Middle frontal gyrus (tissue), 1 donor: ENCODE results near the gene HSD17B14.
"Not testable (repeated sequence)": the region's sequence is repeated elsewhere in the genome, so short reads cannot be mapped to it uniquely, and the experiment has no call there.

Experiments
- DNase-seq: peaks from one replicate; pipeline ENCODE4 v3.0.0-alpha.2; 2015; ENCODE audit warnings: low spot score; ENCODE audit errors: extremely low spot score

Gene HSD17B14

GRCh38 chr19:48799358-48800300 lies 36.7 kb downstream of the HSD17B14 start:
- DNase-seq: no peak

DNA sequence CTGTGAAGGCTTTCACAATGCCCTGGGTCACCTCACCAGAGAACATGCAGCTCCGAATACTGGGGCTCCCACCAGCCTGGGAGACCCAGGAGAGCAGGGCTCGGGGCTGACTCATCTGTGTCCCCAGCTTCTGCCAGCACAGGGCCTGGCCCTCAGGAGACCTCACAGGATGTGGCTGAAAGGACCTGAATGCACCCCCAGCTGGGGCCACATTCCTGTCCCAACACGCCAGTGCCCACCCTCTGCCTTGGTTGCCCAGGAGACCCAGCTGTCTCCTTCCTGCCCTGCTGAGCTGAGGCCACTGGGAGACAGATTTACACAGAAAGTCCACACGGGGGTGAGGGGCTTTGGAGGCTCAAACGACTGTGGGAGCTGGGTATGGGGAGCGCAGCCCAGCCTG lies 37.4 kb downstream of the HSD17B14 start:
- DNase-seq: no peak

DNA sequence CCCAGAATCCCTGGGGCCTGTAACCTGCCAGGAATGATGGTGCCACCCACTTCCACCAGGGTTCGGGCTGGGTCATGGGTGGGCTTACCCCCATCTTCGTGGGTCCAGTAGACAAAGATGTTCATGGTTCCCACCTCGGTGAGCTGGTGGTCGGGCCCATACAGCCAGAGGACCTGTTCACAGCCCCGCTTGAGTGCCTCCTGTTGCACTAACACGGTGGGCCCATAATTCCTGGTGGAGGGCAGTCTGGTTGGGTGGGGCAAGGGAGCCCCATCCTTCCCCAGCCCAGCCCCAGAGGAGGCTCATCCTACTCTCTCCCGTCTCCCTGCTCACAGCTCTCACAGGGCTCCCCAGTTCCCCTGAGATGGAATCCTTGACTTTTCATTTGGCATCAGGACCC lies 39.2 kb downstream of the HSD17B14 start:
- DNase-seq: no peak

DNA sequence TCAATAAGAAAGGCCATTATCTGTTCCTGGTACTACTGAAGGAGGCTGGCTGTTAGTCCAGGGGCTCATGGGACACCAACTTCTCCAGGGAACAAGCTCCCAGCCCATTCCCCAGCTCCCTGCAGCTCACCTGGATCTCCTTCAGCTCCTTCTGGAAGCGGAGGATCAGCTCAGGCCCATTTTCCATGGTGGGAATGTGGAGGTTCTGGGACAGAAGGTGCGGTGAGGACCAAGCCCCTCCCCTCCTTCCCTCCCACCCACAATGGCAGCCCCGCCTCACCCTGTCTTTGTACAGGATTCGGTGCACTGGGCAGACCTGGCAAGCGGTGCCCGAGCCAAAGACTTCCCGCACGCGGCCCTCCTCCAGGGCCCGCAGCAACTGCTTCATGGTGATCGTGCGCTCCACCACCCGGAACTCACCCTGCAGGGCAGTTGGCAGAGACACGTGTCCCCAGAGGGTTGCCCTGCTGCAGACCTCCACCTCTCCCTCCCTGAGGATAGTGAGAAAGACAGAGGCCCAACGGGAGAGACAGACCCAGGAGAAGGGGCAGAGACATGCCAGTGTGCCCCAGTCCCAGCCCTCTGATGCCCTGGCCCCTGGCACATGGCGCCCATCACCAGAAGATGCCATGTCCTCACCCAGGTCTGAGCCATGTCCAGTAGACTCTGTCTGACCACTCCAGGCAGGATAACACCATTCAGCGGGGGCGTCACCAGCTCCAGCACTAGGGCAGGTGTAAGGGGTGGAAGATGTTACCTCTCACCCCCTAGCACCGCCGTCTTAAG lies 39.8 kb downstream of the HSD17B14 start:
- no peak for DNase-seq

DNA sequence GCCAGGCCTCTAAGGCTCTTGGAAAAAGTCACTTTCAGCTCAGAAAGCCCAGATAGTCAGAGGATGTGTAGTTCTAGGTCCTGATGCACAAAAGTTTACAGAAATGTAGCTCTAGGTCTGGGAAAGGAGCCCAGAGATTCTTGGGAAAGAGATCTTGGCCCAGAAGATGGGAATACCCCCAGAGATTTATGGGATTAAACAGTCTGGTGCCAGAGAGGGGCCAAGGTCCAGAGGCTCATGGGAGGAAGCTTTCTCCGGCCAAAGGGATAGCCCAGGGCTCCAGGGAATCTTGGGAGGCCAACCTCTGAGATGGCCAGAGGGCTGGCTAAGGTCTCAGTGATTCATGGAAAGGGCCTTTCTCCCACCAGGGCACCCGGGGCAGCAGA lies 40.6 kb downstream of the HSD17B14 start:
- DNase-seq: no peak

DNA sequence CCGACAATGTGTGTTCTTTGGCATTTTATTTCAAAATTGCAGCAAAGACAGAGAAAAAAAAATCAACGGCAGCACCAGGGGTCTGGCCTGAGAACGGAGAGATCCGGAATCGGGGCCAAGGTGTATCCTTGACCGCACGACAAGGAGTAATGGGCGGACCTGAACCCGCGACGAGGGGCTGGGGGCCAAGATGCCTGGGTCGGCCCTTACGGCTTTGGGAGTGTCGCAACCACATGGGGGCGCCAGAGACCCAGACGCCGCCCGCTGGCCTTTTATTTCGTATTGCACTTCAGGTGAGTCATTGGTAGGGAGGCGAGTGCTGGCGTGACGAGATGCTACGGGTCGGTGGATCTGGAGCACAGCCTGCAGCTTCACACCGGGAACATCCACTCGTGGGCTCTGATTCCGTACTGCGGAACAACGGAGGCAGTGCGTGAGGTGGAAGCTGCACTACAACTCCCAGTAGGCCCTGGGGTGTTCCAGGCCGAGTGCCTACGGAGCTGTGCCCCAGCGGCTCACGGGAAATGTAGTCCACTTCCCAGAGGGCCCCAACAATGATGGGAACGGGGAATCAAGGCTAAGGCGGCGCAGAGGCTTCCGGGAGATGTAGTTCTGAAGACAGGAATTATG lies 41.1 kb downstream of the HSD17B14 start:
- DNase-seq: peak; percentile 93

DNA sequence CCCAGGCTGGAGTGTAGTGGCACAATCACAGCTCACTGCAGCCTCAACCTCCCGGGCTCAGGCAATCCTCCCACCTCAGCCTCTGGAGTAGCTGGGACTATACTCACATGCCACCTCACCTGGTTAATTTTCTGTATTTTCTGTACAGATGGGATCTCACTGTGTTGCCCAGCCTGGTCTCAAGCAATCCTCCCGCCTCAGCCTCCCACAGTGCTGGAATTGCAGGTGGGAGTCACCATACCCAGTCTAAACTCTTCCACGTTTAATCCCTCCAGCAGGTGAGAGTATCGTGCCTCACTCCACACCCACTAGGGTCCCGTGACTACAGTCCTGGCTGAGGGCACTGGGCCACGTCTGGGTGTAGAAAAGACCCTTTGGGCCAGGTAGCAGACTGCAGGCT lies 42.0 kb downstream of the HSD17B14 start:
- no peak for DNase-seq

GRCh38 chr19:48793271-48793670 lies 43.0 kb downstream of the HSD17B14 start:
- no peak for DNase-seq

GRCh38 chr19:48787331-48787730 lies 49.0 kb downstream of the HSD17B14 start:
- DNase-seq: not testable (repeated sequence)

- DNase-seq: not testable (repeated sequence)
Measured at GRCh38 chr19:48786422-48786821, 49.9 kb downstream of the HSD17B14 start.

DNA sequence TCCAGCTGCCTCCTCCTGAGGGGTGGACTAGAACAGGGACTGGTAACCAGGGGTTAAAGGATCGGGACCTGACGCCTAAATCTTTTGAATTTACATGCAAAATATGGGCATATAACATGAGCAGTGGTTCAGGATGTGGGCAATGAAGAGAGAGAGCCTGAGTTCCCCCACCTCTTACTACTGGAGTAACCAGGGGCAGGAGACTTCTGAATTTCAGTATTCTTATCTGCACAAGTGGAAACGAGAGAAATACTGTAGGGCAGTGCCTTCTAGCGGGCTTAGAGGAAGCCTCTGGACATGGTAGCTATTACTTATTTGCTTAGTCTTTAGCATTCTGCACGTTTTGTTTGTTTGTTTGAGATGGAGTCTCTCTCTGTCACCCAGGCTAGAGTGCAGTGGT lies 51.8 kb downstream of the HSD17B14 start:
- DNase-seq: no peak

- DNase-seq: no peak
Measured at GRCh38 chr19:48780631-48781391, 55.5 kb downstream of the HSD17B14 start.

GRCh38 chr19:48779636-48780035 lies 56.7 kb downstream of the HSD17B14 start:
- DNase-seq: no peak

- no peak for DNase-seq
Measured at GRCh38 chr19:48777720-48778119, 58.6 kb downstream of the HSD17B14 start.

- DNase-seq: no peak
Measured at GRCh38 chr19:48777139-48777538, 59.2 kb downstream of the HSD17B14 start.

DNA sequence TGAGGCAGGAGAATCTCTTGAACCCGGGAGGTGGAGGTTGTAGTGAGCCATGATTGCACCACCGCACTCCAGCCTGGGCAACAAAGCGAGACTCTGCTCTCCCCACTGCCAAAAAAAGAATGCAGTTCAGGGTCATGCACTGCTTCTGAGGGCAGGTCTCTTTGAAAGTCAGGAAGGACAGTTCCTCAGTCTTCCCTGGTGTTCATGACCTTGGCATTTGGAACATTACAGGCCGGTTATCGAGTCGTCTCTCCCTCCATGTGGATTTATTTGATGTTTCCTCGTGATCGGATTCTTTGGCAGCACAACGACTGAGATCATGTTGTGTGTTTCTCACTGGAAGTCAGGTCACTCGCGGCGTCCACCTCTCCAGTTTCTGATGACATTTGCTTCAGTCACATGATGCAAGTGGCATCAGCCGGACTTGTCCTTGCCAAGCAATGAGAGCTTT lies 63.8 kb downstream of the HSD17B14 start:
- no peak for DNase-seq

DNA sequence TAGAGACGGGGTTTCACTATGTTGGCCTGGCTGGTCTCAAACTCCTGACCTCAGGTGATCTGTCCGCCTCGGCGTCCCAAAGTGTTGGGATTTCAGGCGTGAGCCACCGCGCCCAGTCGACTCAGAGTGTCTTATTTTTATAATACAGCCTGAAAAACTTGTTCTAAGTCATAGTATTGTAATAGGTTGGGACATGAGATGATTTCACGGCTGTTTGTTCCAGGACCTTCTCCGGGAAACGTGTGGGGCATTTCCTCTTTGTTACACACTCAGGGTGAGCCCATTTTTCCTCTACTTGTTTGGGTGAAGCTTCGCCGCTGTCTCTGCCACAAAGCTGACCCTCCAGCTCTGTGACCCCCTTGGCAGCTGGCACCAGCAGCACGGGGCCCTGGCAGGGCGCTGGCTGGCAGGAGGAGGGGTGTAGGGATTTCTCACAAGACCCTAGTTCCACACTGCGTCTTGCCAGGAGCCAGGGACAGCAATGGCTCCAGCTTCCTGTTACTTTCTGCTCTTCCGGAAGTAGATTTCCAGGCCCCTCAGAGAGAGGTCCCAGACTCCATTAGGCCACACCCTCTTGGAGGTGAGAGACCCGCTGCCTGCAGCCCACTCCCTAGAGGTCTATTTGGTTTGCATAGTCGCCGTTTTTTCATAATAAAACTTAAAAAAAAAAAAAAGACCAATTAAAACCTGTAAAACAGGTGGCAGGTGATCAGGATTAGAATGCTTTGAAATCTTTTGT lies 65.4 kb downstream of the HSD17B14 start:
- DNase-seq: no peak

DNA sequence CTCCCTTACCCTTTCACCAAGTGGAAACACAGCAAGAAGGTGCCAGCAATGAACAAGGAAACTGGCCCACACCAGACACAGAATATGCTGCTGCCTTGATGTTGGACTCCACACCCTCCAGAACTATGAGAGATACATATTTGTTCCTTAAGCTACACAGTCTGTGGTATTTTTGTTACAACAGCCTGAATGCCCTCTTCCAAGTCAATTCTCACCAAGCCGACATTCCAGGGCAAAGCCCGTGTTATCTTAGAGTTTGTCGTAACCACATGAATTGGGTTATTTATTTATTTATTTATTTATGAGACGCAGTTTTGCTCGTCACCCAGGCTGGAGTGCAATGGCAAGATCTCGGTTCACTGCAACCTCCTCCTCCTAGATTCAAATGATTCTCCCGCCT lies 66.0 kb downstream of the HSD17B14 start:
- no peak for DNase-seq

GRCh38 chr19:48768994-48769713 lies 67.1 kb downstream of the HSD17B14 start:
- no peak for DNase-seq
